Measurements from ENCODE around the gene CCDC159.
"Not testable (repeated sequence)": the region's sequence is repeated elsewhere in the genome, so short reads cannot be mapped to it uniquely, and the experiment has no call there.

CCDC159 gene

GRCh38 chr19:11367528-11367927 lies 21.2 kb downstream of the CCDC159 start:
- no peak for DNase-seq

GRCh38 chr19:11370744-11371143 lies 24.4 kb downstream of the CCDC159 start:
- DNase-seq, result no peak

GRCh38 chr19:11373166-11373884 lies 27.0 kb downstream of the CCDC159 start:
- DNase-seq, result peak; percentile 40

GRCh38 chr19:11373885-11374432 lies 27.6 kb downstream of the CCDC159 start:
- no peak for DNase-seq

GRCh38 chr19:11374433-11375142 lies 28.3 kb downstream of the CCDC159 start, which contains the start of gene SWSAP1:
Gene SWSAP1 (plus strand): TSS chr19:11374666. CDS start chr19:11374681, 15 bp downstream.
- DNase-seq, result peak; percentile 98

- DNase-seq, result no peak
Measured at GRCh38 chr19:11375143-11375948, 29.0 kb downstream of the CCDC159 start.

GRCh38 chr19:11377237-11377636 lies 30.9 kb downstream of the CCDC159 start:
- DNase-seq, result no peak

GRCh38 chr19:11377756-11378155 lies 31.4 kb downstream of the CCDC159 start:
- no peak for DNase-seq

- no peak for DNase-seq
Measured at GRCh38 chr19:11378319-11379189, 32.2 kb downstream of the CCDC159 start.

- DNase-seq, result not testable (repeated sequence)
Measured at GRCh38 chr19:11379269-11379845, 33.0 kb downstream of the CCDC159 start.

GRCh38 chr19:11379857-11380350 lies 33.6 kb downstream of the CCDC159 start:
- no peak for DNase-seq

- peak; percentile 87 for DNase-seq
Measured at GRCh38 chr19:11380653-11381537, 34.6 kb downstream of the CCDC159 start.

- DNase-seq, result no peak
Measured at GRCh38 chr19:11382898-11383705, 36.8 kb downstream of the CCDC159 start.

GRCh38 chr19:11383706-11384048 lies 37.4 kb downstream of the CCDC159 start:
- no peak for DNase-seq

- no peak for DNase-seq
Measured at GRCh38 chr19:11384778-11385129, 38.4 kb downstream of the CCDC159 start.

- DNase-seq, result no peak
Measured at GRCh38 chr19:11387162-11388034, 41.1 kb downstream of the CCDC159 start.

GRCh38 chr19:11390359-11390758 lies 44.0 kb downstream of the CCDC159 start:
- DNase-seq, result no peak

GRCh38 chr19:11390933-11391680 lies 44.8 kb downstream of the CCDC159 start:
- no peak for DNase-seq

Data from NCI-H2081 treated with DMSO at 0.1 percent for 48 hours (cell line).